HFF-Myc (cell line): ENCODE results near the gene PAH.

Experiments
- DNase-seq: peaks from one replicate; pipeline ENCODE4 v3.0.0-alpha.2; 2011; ENCODE audit warnings: low read depth; ENCODE audit errors: extremely low read depth
- H3K4me3 ChIP-seq: replicated peaks from 2 replicates; pipeline ENCODE4 v1.5.1; 2011; ENCODE audit warnings: low read depth, mild to moderate bottlenecking, control low read depth, low read length
- TF ChIP-seq, protein P1 (sequence below): IDR thresholded peaks from 2 replicates; pipeline ENCODE4 v1.5.1; 2012; ENCODE audit warnings: mild to moderate bottlenecking, low read depth, low read length, control low read depth; ENCODE audit errors: missing control alignments

The PAH gene

GRCh38 chr12:102806110-102806509, 110.9 kb downstream of the PAH start:
- DNase-seq, result no peak
- TF ChIP-seq, protein P1, sequence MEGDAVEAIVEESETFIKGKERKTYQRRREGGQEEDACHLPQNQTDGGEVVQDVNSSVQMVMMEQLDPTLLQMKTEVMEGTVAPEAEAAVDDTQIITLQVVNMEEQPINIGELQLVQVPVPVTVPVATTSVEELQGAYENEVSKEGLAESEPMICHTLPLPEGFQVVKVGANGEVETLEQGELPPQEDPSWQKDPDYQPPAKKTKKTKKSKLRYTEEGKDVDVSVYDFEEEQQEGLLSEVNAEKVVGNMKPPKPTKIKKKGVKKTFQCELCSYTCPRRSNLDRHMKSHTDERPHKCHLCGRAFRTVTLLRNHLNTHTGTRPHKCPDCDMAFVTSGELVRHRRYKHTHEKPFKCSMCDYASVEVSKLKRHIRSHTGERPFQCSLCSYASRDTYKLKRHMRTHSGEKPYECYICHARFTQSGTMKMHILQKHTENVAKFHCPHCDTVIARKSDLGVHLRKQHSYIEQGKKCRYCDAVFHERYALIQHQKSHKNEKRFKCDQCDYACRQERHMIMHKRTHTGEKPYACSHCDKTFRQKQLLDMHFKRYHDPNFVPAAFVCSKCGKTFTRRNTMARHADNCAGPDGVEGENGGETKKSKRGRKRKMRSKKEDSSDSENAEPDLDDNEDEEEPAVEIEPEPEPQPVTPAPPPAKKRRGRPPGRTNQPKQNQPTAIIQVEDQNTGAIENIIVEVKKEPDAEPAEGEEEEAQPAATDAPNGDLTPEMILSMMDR, result no peak

DNA sequence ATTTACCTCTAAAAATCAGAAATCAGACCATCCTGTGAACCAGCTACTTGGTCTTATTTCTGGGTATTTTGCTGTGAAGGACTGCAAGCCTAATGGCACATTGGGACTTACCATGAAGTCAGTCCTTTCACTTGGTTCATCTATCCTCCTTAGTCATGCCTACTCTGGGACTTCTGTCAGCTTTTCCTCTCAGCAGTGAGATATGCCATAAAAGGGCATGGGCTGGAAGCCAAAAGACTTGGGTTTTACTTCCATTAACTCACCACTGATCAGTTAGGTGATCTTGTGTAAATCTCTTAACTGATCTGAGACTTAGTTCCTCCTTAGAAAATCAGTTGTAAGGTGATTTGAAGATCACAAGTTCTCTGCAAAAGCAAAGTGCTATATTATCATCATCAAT, 116.5 kb downstream of the PAH start:
- TF ChIP-seq, protein P1, result no peak
- no peak for DNase-seq
- H3K4me3 ChIP-seq, result no peak overlapping the region

More at GRCh38 chr12:102806110-102806509, 110.9 kb downstream of the PAH start:
- no peak overlapping the region for H3K4me3 ChIP-seq

DNA sequence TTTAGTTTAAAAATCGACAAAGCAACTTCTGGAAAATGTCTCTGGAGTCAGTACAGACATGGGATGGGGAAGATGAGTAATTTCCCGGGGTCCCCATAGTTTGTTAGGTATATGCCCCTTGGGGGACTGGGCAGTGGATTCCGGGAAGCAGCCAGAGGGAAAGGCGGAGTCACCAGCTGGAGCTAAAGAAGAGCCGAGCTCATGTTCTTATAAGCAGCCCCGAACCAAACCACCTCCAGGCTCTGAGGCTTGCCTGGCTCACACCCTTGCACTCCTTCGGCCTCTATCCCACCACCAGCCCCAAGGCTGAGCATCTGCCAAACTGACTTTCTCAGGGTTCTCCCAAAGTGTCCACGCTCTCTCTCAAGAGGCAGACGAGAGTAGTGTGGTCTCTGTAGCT, 117.8 kb downstream of the PAH start:
- no peak for DNase-seq
- H3K4me3 ChIP-seq, result no peak overlapping the region
- TF ChIP-seq, protein P1, result no peak

DNA sequence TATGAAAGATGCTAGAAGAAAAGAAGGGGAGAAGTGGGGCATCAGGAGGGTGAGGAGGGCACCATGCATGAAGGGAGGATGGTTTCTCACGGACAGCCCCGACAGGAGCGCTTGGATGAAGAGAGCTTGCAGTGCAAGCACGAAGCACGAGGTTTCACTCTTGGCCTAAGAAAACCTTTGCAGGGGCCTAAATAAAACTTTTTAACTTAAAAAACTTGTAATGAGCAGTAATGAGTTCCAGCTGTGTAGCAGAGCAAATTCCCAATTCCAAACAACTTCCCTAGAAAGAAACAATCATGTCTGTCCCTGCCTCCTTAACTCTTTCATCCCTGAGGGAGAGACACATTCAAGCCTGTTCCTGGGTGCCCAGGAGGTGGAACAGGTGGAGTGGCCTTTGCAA, 119.5 kb downstream of the PAH start:
- no peak overlapping the region for H3K4me3 ChIP-seq
- TF ChIP-seq, protein P1, result no peak
- DNase-seq, result no peak

- H3K4me3 ChIP-seq, result no peak overlapping the region
- TF ChIP-seq, protein P1, result no peak
- no peak for DNase-seq
These were observed 123.1 kb downstream of the PAH start for GRCh38 chr12:102793921-102794320.
